Nephron (organoid): Measurements from ENCODE around the gene VSX2.

Experiments used
- H3K27ac Mint-ChIP-seq, 3 experiments: 2 replicates each; pipeline ENCODE4 v1.8.0; 2020; ENCODE audit warnings: mixed read lengths in 3 of 3, mild to moderate bottlenecking in 2 of 3, moderate library complexity in 1 of 3
- H3K27me3 Mint-ChIP-seq: 2 replicates; pipeline ENCODE4 v1.8.0; 2021; ENCODE audit warnings: low read depth, mild to moderate bottlenecking, moderate library complexity, mixed read lengths
- H3K36me3 Mint-ChIP-seq: 2 replicates; pipeline ENCODE4 v1.8.0; 2020; ENCODE audit warnings: low read depth, mixed read lengths
- H3K4me1 Mint-ChIP-seq: 2 replicates; pipeline ENCODE4 v1.8.0; 2020; ENCODE audit warnings: mixed read lengths
- H3K4me3 Mint-ChIP-seq, 3 experiments: 2 replicates each; pipeline ENCODE4 v1.8.0; 2020; ENCODE audit warnings: mild to moderate bottlenecking in 3 of 3, mixed read lengths in 3 of 3, moderate library complexity in 2 of 3
- H3K9me3 Mint-ChIP-seq: 2 replicates; pipeline ENCODE4 v1.8.0; 2020; ENCODE audit warnings: mixed read lengths
- TF ChIP-seq, protein P1 (sequence below), 3 experiments: fragments of 200-600 bp; sonication (generic); IDR thresholded peaks; one replicate each; pipeline ENCODE4 v1.5.0; 2021; ENCODE audit warnings: antibody characterized with exemption in 3 of 3; ENCODE audit not compliant: unreplicated experiment in 3 of 3

VSX2 gene

DNA sequence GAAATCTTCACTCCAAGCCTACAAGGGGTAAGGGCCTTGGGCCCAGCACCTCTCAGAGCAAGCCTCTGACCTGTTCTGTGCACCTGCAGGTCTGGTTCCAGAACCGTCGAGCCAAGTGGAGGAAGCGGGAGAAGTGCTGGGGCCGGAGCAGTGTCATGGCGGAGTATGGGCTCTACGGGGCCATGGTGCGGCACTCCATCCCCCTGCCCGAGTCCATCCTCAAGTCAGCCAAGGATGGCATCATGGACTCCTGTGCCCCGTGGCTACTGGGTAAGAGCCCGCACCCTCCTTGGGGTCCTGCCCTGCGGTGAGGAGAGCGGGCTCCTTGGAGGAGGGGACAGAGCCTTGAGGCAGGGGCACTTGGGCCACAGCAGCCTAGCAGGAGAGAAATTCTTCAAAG, 20.3 kb downstream of the VSX2 start:
- TF ChIP-seq, protein P1, sequence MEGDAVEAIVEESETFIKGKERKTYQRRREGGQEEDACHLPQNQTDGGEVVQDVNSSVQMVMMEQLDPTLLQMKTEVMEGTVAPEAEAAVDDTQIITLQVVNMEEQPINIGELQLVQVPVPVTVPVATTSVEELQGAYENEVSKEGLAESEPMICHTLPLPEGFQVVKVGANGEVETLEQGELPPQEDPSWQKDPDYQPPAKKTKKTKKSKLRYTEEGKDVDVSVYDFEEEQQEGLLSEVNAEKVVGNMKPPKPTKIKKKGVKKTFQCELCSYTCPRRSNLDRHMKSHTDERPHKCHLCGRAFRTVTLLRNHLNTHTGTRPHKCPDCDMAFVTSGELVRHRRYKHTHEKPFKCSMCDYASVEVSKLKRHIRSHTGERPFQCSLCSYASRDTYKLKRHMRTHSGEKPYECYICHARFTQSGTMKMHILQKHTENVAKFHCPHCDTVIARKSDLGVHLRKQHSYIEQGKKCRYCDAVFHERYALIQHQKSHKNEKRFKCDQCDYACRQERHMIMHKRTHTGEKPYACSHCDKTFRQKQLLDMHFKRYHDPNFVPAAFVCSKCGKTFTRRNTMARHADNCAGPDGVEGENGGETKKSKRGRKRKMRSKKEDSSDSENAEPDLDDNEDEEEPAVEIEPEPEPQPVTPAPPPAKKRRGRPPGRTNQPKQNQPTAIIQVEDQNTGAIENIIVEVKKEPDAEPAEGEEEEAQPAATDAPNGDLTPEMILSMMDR (IDR thresholded peaks at IDR 0.05; ENCODE audit: unreplicated experiment in 3 of 3), result no peak
- no peaks in the 10 kb centered on the region for H3K36me3 Mint-ChIP-seq
- H3K4me1 Mint-ChIP-seq, result no peaks in the 10 kb centered on the region
- H3K27ac Mint-ChIP-seq, result no peak overlapping the region
- H3K9me3 Mint-ChIP-seq, result no peaks in the 10 kb centered on the region
- H3K4me3 Mint-ChIP-seq, result peak overlapping the region; percentile 64 to 68 (median 65)
- H3K27me3 Mint-ChIP-seq, result peaks cover 43% of the 10 kb centered on the region

DNA sequence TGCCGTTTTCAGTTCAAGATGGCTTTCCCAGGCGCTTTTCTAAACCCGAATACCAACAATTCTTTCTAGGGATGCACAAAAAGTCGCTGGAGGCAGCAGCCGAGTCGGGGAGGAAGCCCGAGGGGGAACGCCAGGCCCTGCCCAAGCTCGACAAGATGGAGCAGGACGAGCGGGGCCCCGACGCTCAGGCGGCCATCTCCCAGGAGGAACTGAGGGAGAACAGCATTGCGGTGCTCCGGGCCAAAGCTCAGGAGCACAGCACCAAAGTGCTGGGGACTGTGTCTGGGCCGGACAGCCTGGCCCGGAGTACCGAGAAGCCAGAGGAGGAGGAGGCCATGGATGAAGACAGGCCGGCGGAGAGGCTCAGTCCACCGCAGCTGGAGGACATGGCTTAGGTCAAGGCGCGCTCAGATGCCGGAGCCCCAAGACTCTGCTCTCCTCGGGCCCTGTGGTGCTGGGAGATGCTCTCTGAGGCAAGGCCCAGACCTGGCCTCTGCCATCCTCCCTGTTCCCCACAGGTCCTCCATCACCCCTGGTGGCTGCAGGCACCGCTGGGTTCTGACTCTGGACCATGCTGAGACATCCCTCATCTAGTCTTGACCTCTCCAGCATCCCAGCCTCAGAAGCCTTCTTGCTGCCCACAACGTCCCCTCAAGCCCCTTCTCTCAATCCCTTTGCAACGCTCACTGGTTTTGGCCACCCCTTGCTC, 21.4 kb downstream of the VSX2 start:
- TF ChIP-seq, protein P1 (IDR thresholded peaks at IDR 0.05; ENCODE audit: unreplicated experiment in 3 of 3), result no peak
- no peaks in the 10 kb centered on the region for H3K4me1 Mint-ChIP-seq
- no peaks in the 10 kb centered on the region for H3K36me3 Mint-ChIP-seq
- no peak overlapping the region for H3K27ac Mint-ChIP-seq
- H3K9me3 Mint-ChIP-seq, result no peaks in the 10 kb centered on the region
- H3K4me3 Mint-ChIP-seq, result peak overlapping the region in 1 of 3 experiments; percentile 16
- H3K27me3 Mint-ChIP-seq, result peaks cover 37% of the 10 kb centered on the region

DNA sequence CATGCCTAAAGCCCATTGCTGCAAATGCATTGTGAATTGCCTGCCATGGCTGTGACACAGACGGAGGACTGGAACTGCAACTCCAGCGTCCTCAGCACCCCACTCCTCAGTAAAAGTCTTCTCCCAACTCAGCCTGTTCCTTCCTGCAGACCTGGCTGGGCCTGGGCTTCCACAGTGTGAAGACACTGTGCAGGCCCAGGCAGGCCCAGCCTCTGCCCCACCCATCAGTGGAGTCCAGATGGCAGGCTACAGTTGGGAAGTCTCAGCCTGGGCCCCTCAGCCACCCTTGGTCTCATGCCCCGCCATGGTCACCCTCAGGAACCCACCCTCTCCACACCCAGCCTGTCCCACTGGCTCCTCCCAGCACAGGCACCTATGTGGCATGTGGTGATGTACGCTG, 22.0 kb downstream of the VSX2 start:
- Mint-ChIP-seq H3K4me1 (no peaks in the 10 kb centered on the region), H3K4me3 (no peak overlapping the region), H3K27me3 (peaks cover 32% of the 10 kb centered on the region), H3K9me3 (no peaks in the 10 kb centered on the region), H3K27ac (no peak overlapping the region), H3K36me3 (no peaks in the 10 kb centered on the region)
- TF ChIP-seq, protein P1 (IDR thresholded peaks at IDR 0.05; ENCODE audit: unreplicated experiment in 3 of 3), result no peak

DNA sequence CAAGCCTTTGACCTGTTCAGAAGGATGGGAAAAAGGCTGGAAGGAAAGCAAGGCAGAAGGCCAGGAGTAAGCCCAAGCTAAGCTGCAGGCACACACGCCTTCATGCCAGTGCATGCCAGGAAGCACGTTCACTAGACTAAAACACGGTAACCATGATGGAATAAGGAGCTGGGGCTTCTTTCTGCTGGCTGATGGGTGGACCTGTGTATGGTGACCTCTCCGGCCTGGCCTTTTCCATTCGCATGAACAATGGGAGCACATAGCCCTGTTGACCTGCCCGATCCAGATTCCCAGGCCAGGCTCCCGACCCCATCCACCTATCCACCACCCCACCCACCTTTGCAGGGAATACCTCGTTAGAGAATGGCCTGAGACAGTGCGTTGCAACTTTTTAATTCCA, 22.8 kb downstream of the VSX2 start:
- H3K4me3 Mint-ChIP-seq, result no peak overlapping the region
- no peak overlapping the region for H3K27ac Mint-ChIP-seq
- TF ChIP-seq, protein P1 (IDR thresholded peaks at IDR 0.05; ENCODE audit: unreplicated experiment in 3 of 3), result no peak
- H3K9me3 Mint-ChIP-seq, result no peaks in the 10 kb centered on the region
- H3K27me3 Mint-ChIP-seq, result peaks cover 26% of the 10 kb centered on the region
- H3K4me1 Mint-ChIP-seq, result no peaks in the 10 kb centered on the region
- no peaks in the 10 kb centered on the region for H3K36me3 Mint-ChIP-seq

DNA sequence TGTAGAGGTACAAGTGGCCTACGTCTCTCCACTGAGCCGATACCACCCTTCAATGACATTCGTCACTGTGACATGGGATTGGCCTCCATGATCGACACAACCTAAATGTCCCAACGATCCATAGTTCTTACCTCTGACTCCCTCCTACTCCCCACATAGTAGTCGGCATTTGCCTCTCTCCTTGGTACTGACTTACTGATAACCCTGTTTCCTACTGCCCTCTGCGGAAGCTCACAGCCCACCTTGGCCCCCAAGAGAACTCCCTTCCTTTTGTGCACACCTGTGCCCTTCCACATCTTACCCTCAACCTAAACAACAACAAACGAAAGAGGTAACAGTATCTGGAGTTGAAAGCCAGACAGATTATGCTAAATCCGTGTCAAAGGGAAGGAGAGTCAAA, 23.9 kb downstream of the VSX2 start:
- Mint-ChIP-seq H3K4me3 (no peak overlapping the region), H3K9me3 (no peaks in the 10 kb centered on the region), H3K36me3 (no peaks in the 10 kb centered on the region), H3K27me3 (peaks cover 19% of the 10 kb centered on the region), H3K4me1 (no peaks in the 10 kb centered on the region), H3K27ac (no peak overlapping the region)
- TF ChIP-seq, protein P1 (IDR thresholded peaks at IDR 0.05; ENCODE audit: unreplicated experiment in 3 of 3), result no peak

DNA sequence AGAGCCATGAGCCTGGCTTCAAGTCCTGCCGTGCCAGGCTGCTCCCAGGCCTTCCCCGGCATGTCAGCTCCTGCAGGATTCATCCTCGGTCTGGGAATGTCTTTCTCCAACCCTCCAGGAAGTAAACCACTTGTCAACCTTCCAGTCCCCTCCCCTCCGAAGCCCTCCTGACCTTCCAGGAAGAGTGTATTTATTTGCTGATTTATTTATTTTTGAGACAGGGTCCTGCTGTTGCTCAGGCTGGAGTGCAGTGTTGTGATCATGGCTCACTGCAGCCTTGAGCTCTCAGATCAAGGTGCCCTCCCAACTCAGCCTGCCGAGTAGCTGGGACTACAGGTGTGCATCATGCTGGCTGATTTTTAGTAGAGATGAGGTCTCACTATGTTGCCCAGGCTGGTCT, 24.7 kb downstream of the VSX2 start:
- H3K4me3 Mint-ChIP-seq, result no peak overlapping the region
- TF ChIP-seq, protein P1 (IDR thresholded peaks at IDR 0.05; ENCODE audit: unreplicated experiment in 3 of 3), result no peak
- no peaks in the 10 kb centered on the region for H3K36me3 Mint-ChIP-seq

More for the DNA sequence above, 24.7 kb downstream of the VSX2 start:
- Mint-ChIP-seq H3K27me3 (peaks cover 12% of the 10 kb centered on the region), H3K4me1 (no peaks in the 10 kb centered on the region), H3K9me3 (no peaks in the 10 kb centered on the region), H3K27ac (no peak overlapping the region)
